Measurements from ENCODE around the gene DDX60. TPM values are rescaled to one million over a fixed set of nuclear protein-coding genes. Genes with fewer than 3 reads are reported as not detected.

Gene DDX60
- total RNA-seq, 2 experiments from 2014 or later, result not detected

GRCh38 chr4:168212656-168213055 is 105.9 kb downstream of the DDX60 start:
- H3K4me3 ChIP-seq (ENCODE audit: low read depth, low read length, poor library complexity, severe bottlenecking), result no peak overlapping the region
- TF ChIP-seq CTCF (conservative IDR thresholded peaks at IDR 0.05; ENCODE audit: low read length) (no peak), EZH2phosphoT487 (IDR thresholded peaks at IDR 0.05; ENCODE audit: borderline replicate concordance, low read depth, low read length) (no peak)
- no TSS peak for BruUV-seq (replicated peaks)
- POLR2A ChIA-PET, result no interaction called here
- no peaks in the 10 kb centered on the region for H3K4me1 ChIP-seq (ENCODE audit: insufficient read depth, low read length, poor library complexity, severe bottlenecking)
- no peaks in the 10 kb centered on the region for H3K9me3 ChIP-seq (ENCODE audit: low read length)
- no peak overlapping the region for H2AFZ ChIP-seq (ENCODE audit: low read length)
- no peak for DNase-seq (ENCODE audit: low spot score)
- H3K36me3 ChIP-seq (ENCODE audit: insufficient read depth, low read length), result no peaks in the 10 kb centered on the region
- H4K20me1 ChIP-seq (ENCODE audit: insufficient read depth, low read length), result no peaks in the 10 kb centered on the region
- CTCF ChIA-PET (ENCODE audit: unreplicated experiment), result no interaction called here
- no peaks in the 10 kb centered on the region for H3K9me2 ChIP-seq (ENCODE audit: insufficient read depth, low read length)
- no peak overlapping the region for H3K27ac ChIP-seq (ENCODE audit: low read depth, low read length, poor library complexity, severe bottlenecking)
- H3K4me2 ChIP-seq (ENCODE audit: low read length), result no peak overlapping the region
- H3K79me2 ChIP-seq (ENCODE audit: insufficient read depth, low read depth, low read length), result no peaks in the 10 kb centered on the region
- intact Hi-C loops (cut with micrococcal nuclease; ENCODE audit: unreplicated experiment), result no loop called here

- Histone ChIP-seq H2AFZ (ENCODE audit: low read length) (no peak overlapping the region), H3K4me2 (ENCODE audit: low read length) (no peak overlapping the region), H3K79me2 (ENCODE audit: insufficient read depth, low read depth, low read length) (no peaks in the 10 kb centered on the region), H3K36me3 (ENCODE audit: insufficient read depth, low read length) (no peaks in the 10 kb centered on the region), H3K4me1 (ENCODE audit: insufficient read depth, low read length, poor library complexity, severe bottlenecking) (no peaks in the 10 kb centered on the region), H4K20me1 (ENCODE audit: insufficient read depth, low read length) (no peaks in the 10 kb centered on the region), H3K9me3 (ENCODE audit: low read length) (0 out of 2 replicates have a peak, but pooled peaks cover 2% of the 10 kb centered on the region), H3K9me2 (ENCODE audit: insufficient read depth, low read length) (no peaks in the 10 kb centered on the region), H3K27ac (ENCODE audit: low read depth, low read length, poor library complexity, severe bottlenecking) (no peak overlapping the region), H3K4me3 (ENCODE audit: low read depth, low read length, poor library complexity, severe bottlenecking) (no peak overlapping the region)
- intact Hi-C loops (cut with micrococcal nuclease; ENCODE audit: unreplicated experiment), result no loop called here
- POLR2A ChIA-PET, result no interaction called here
- no peak for DNase-seq (ENCODE audit: low spot score)
- no peak for TF ChIP-seq EZH2phosphoT487 (IDR thresholded peaks at IDR 0.05; ENCODE audit: borderline replicate concordance, low read depth, low read length)
- no peak for TF ChIP-seq CTCF (conservative IDR thresholded peaks at IDR 0.05; ENCODE audit: low read length)
- no TSS peak for BruUV-seq (replicated peaks)
- CTCF ChIA-PET (ENCODE audit: unreplicated experiment), result no interaction called here
Observed at GRCh38 chr4:168208957-168209614, 109.5 kb downstream of the DDX60 start.

- POLR2A ChIA-PET, result no interaction called here
- Histone ChIP-seq H3K4me3 (ENCODE audit: low read depth, low read length, poor library complexity, severe bottlenecking) (no peak overlapping the region), H3K36me3 (ENCODE audit: insufficient read depth, low read length) (no peaks in the 10 kb centered on the region), H3K9me3 (ENCODE audit: low read length) (0 out of 2 replicates have a peak, but pooled peaks cover 5% of the 10 kb centered on the region), H4K20me1 (ENCODE audit: insufficient read depth, low read length) (no peaks in the 10 kb centered on the region), H3K4me1 (ENCODE audit: insufficient read depth, low read length, poor library complexity, severe bottlenecking) (no peaks in the 10 kb centered on the region), H3K79me2 (ENCODE audit: insufficient read depth, low read depth, low read length) (no peaks in the 10 kb centered on the region), H2AFZ (ENCODE audit: low read length) (no peak overlapping the region), H3K9me2 (ENCODE audit: insufficient read depth, low read length) (no peaks in the 10 kb centered on the region), H3K4me2 (ENCODE audit: low read length) (no peak overlapping the region), H3K27ac (ENCODE audit: low read depth, low read length, poor library complexity, severe bottlenecking) (no peak overlapping the region)
- BruUV-seq (replicated peaks), result no TSS peak
- TF ChIP-seq CTCF (conservative IDR thresholded peaks at IDR 0.05; ENCODE audit: low read length) (no peak), EZH2phosphoT487 (IDR thresholded peaks at IDR 0.05; ENCODE audit: borderline replicate concordance, low read depth, low read length) (no peak)
- CTCF ChIA-PET (ENCODE audit: unreplicated experiment), result no interaction called here
- no peak for DNase-seq (ENCODE audit: low spot score)
- intact Hi-C loops (cut with micrococcal nuclease; ENCODE audit: unreplicated experiment), result no loop called here
Observed at GRCh38 chr4:168203233-168203911, 115.2 kb downstream of the DDX60 start.
